ENCODE data around the gene ZNF407. TPM values are rescaled to one million over a fixed set of nuclear protein-coding genes. Genes with fewer than 3 reads are reported as not detected.

ZNF407 gene
- total and polyA plus RNA-seq, 12 donors, result 2.5 to 20.2 (median 8.4) TPM

- no peak overlapping the region for H3K4me3 ChIP-seq
- DNase-seq, result no peak
- H3K27ac ChIP-seq, result no peak overlapping the region
- no peaks in the 10 kb centered on the region for H3K27me3 ChIP-seq
- TF ChIP-seq CTCF (IDR thresholded peaks at IDR 0.05), result no peak
- TF ChIP-seq POLR2A (IDR thresholded peaks at IDR 0.05), result no peak
- H3K36me3 ChIP-seq (replicated peaks in 1 of 2), result no peaks in the 10 kb centered on the region
- no peaks in the 10 kb centered on the region for H3K4me1 ChIP-seq (replicated peaks in 1 of 2)
- intact Hi-C loops (cut with DNase I), result no loop called here
- WGBS, 4 donors, result 88 to 97% (median 91%) methylated on average over 8 of the region's 8 CpGs
- no peaks in the 10 kb centered on the region for H3K9me3 ChIP-seq (replicated peaks in 1 of 3)
Measured at GRCh38 chr18:74624466-74624865, 26.8 kb downstream of the ZNF407 start.

GRCh38 chr18:74625157-74625556 is 27.5 kb downstream of the ZNF407 start:
- TF ChIP-seq POLR2A (IDR thresholded peaks at IDR 0.05), result no peak
- TF ChIP-seq CTCF (IDR thresholded peaks at IDR 0.05), result no peak
- Histone ChIP-seq H3K36me3 (replicated peaks in 1 of 2) (no peaks in the 10 kb centered on the region), H3K27me3 (no peaks in the 10 kb centered on the region), H3K27ac (no peak overlapping the region), H3K9me3 (replicated peaks in 1 of 3) (no peaks in the 10 kb centered on the region), H3K4me3 (no peak overlapping the region), H3K4me1 (replicated peaks in 1 of 2) (no peaks in the 10 kb centered on the region)
- intact Hi-C loops (cut with DNase I), result no loop called here
- WGBS, 4 donors, result 82 to 91% (median 87%) methylated on average over 5 of the region's 5 CpGs
- DNase-seq, result no peak

- Histone ChIP-seq H3K4me1 (replicated peaks in 1 of 2) (no peaks in the 10 kb centered on the region), H3K4me3 (no peak overlapping the region), H3K27ac (no peak overlapping the region), H3K9me3 (replicated peaks in 1 of 3) (no peaks in the 10 kb centered on the region), H3K27me3 (no peaks in the 10 kb centered on the region), H3K36me3 (replicated peaks in 1 of 2) (no peaks in the 10 kb centered on the region)
- 78 to 85% (median 81%) methylated on average over 9 of the region's 9 CpGs for WGBS, 4 donors
- intact Hi-C loops (cut with DNase I), result no loop called here
- TF ChIP-seq POLR2A (IDR thresholded peaks at IDR 0.05) (no peak), CTCF (IDR thresholded peaks at IDR 0.05) (no peak)
- DNase-seq, result no peak
Measured at GRCh38 chr18:74626049-74626874, 28.6 kb downstream of the ZNF407 start.

- TF ChIP-seq POLR2A (IDR thresholded peaks at IDR 0.05), result no peak
- TF ChIP-seq CTCF (IDR thresholded peaks at IDR 0.05), result no peak
- 92 to 94% (median 94%) methylated on average over 6 of the region's 6 CpGs for WGBS, 4 donors
- Histone ChIP-seq H3K27ac (no peak overlapping the region), H3K4me1 (replicated peaks in 1 of 2) (no peaks in the 10 kb centered on the region), H3K36me3 (replicated peaks in 1 of 2) (peaks cover 0 to 6% of the 10 kb centered on the region in 2 donors), H3K9me3 (replicated peaks in 1 of 3) (no peaks in the 10 kb centered on the region), H3K4me3 (no peak overlapping the region), H3K27me3 (no peaks in the 10 kb centered on the region)
- intact Hi-C loops (cut with DNase I), result no loop called here
- DNase-seq, result no peak
Measured at GRCh38 chr18:74630804-74631203, 33.1 kb downstream of the ZNF407 start.

Measured in adrenal gland (tissue), 12 donors.